IPS DF 6.9 (cell line): ENCODE measurements around the gene TECR.

Experiments
- DNase-seq: peaks from one replicate; pipeline ENCODE4 v3.0.0-alpha.2; 2013; ENCODE audit warnings: low read depth, low spot score
- H3K27ac ChIP-seq: one replicate; pipeline ENCODE4 v1.5.1; 2013; ENCODE audit warnings: low read length, control low read depth
- H3K27me3 ChIP-seq: 2 replicates; pipeline ENCODE4 v1.6.1; 2013; ENCODE audit warnings: mild to moderate bottlenecking, low read length; ENCODE audit not compliant: control insufficient read depth, insufficient read depth
- H3K36me3 ChIP-seq: 2 replicates; pipeline ENCODE4 v1.6.1; 2013; ENCODE audit warnings: low read length; ENCODE audit not compliant: control insufficient read depth, insufficient read depth
- H3K4me1 ChIP-seq: 2 replicates; pipeline ENCODE4 v1.6.1; 2013; ENCODE audit warnings: low read length; ENCODE audit not compliant: control insufficient read depth, insufficient read depth
- H3K4me3 ChIP-seq: 2 replicates; pipeline ENCODE4 v1.5.1; 2013; ENCODE audit warnings: mild to moderate bottlenecking, low read length
- H3K9me3 ChIP-seq: 2 replicates; pipeline ENCODE4 v1.6.1; 2013; ENCODE audit warnings: low read length, inconsistent platforms; ENCODE audit not compliant: control insufficient read depth, insufficient read depth
- WGBS: extraction: QIAGEN DNeasy Blood & Tissue Kit; methylation state at CpG from one replicate; pipeline ENCODE4 v1.1.7; 2013; ENCODE audit warnings: mixed read lengths, missing lambda C conversion rate; ENCODE audit not compliant: insufficient read length, insufficient coverage; 5-methylcytosine and 5-hydroxymethylcytosine counted together

TECR gene

GRCh38 chr19:14519860-14520407 is 9.5 kb upstream of the TECR start:
- no peak overlapping the region for H3K4me3 ChIP-seq
- DNase-seq, result no peak
- H3K36me3 ChIP-seq, result peaks cover 7% of the 10 kb centered on the region
- peaks cover 6% of the 10 kb centered on the region; the same call in 1 of the 2 replicates for H3K4me1 ChIP-seq
- H3K27me3 ChIP-seq, result no peaks in the 10 kb centered on the region
- no CpG with 5 or more reads among the region's 2 CpGs for WGBS
- H3K9me3 ChIP-seq, result no peaks in the 10 kb centered on the region
- H3K27ac ChIP-seq, result no peak overlapping the region

GRCh38 chr19:14520543-14520942 is 8.9 kb upstream of the TECR start:
- DNase-seq, result no peak
- H3K9me3 ChIP-seq, result no peaks in the 10 kb centered on the region
- H3K36me3 ChIP-seq, result peaks cover under 1% of the 10 kb centered on the region; the same call in 1 of the 2 replicates
- peaks cover 6% of the 10 kb centered on the region; the same call in 1 of the 2 replicates for H3K4me1 ChIP-seq
- no peak overlapping the region for H3K4me3 ChIP-seq
- H3K27ac ChIP-seq, result no peak overlapping the region
- WGBS, result no CpG with 5 or more reads among the region's 4 CpGs
- no peaks in the 10 kb centered on the region for H3K27me3 ChIP-seq

GRCh38 chr19:14525729-14526128 is 3.7 kb upstream of the TECR start:
- no CpG with 5 or more reads among the region's 6 CpGs for WGBS
- H3K4me1 ChIP-seq, result no peaks in the 10 kb centered on the region
- DNase-seq, result no peak
- H3K27ac ChIP-seq, result no peak overlapping the region
- no peak overlapping the region for H3K4me3 ChIP-seq
- H3K9me3 ChIP-seq, result no peaks in the 10 kb centered on the region
- no peaks in the 10 kb centered on the region for H3K27me3 ChIP-seq
- no peaks in the 10 kb centered on the region for H3K36me3 ChIP-seq

- DNase-seq, result no peak
- Histone ChIP-seq H3K4me3 (no peak overlapping the region), H3K27me3 (no peaks in the 10 kb centered on the region), H3K9me3 (no peaks in the 10 kb centered on the region), H3K27ac (no peak overlapping the region), H3K36me3 (no peaks in the 10 kb centered on the region), H3K4me1 (no peaks in the 10 kb centered on the region)
- WGBS, result no CpG with 5 or more reads among the region's 4 CpGs
Observed at GRCh38 chr19:14526423-14526822, 3.0 kb upstream of the TECR start.

GRCh38 chr19:14528419-14529253 is 758 bp upstream of the TECR start:
- whole genome bisulfite sequencing, result no CpG with 5 or more reads among the region's 39 CpGs
- H3K27me3 ChIP-seq, result no peaks in the 10 kb centered on the region
- no peaks in the 10 kb centered on the region for H3K36me3 ChIP-seq
- no peak for DNase-seq
- no peak overlapping the region for H3K27ac ChIP-seq
- H3K4me1 ChIP-seq, result no peaks in the 10 kb centered on the region
- H3K9me3 ChIP-seq, result no peaks in the 10 kb centered on the region
- H3K4me3 ChIP-seq, result peak overlapping the region; percentile 42; the same call in 1 of the 2 replicates

GRCh38 chr19:14530005-14530348 is 583 bp downstream of the TECR start:
- Histone ChIP-seq H3K27ac (no peak overlapping the region), H3K4me3 (peak overlapping the region; percentile 58; the same call in 1 of the 2 replicates), H3K4me1 (no peaks in the 10 kb centered on the region), H3K27me3 (no peaks in the 10 kb centered on the region), H3K36me3 (no peaks in the 10 kb centered on the region), H3K9me3 (no peaks in the 10 kb centered on the region)
- DNase-seq, result no peak
- no CpG with 5 or more reads among the region's 18 CpGs for WGBS

GRCh38 chr19:14530506-14530905 is 1.1 kb downstream of the TECR start:
- no CpG with 5 or more reads among the region's 3 CpGs for WGBS
- Histone ChIP-seq H3K27ac (no peak overlapping the region), H3K4me1 (no peaks in the 10 kb centered on the region), H3K36me3 (no peaks in the 10 kb centered on the region), H3K9me3 (no peaks in the 10 kb centered on the region), H3K27me3 (no peaks in the 10 kb centered on the region), H3K4me3 (no peak overlapping the region)
- DNase-seq, result no peak

- Histone ChIP-seq H3K27me3 (no peaks in the 10 kb centered on the region), H3K36me3 (no peaks in the 10 kb centered on the region), H3K4me1 (peaks cover 5% of the 10 kb centered on the region; the same call in 1 of the 2 replicates), H3K9me3 (no peaks in the 10 kb centered on the region), H3K27ac (no peak overlapping the region), H3K4me3 (no peak overlapping the region)
- WGBS, result no CpG with 5 or more reads among the region's 5 CpGs
- DNase-seq, result no peak
Observed at GRCh38 chr19:14533450-14533849, 4.1 kb downstream of the TECR start.

- Histone ChIP-seq H3K27ac (no peak overlapping the region), H3K4me1 (peaks cover 5% of the 10 kb centered on the region; the same call in 1 of the 2 replicates)
- peak; percentile 90 for DNase-seq
Observed at GRCh38 chr19:14536926-14537692, 7.7 kb downstream of the TECR start.

GRCh38 chr19:14540741-14541525 is 11.5 kb downstream of the TECR start:
- no peak overlapping the region for H3K27ac ChIP-seq
- no peaks in the 10 kb centered on the region for H3K27me3 ChIP-seq
- peaks cover 6% of the 10 kb centered on the region; the same call in 1 of the 2 replicates for H3K4me1 ChIP-seq
- no peaks in the 10 kb centered on the region for H3K9me3 ChIP-seq
- H3K4me3 ChIP-seq, result no peak overlapping the region
- DNase-seq, result no peak
- no CpG with 5 or more reads among the region's 19 CpGs for WGBS
- no peaks in the 10 kb centered on the region for H3K36me3 ChIP-seq

More at GRCh38 chr19:14536926-14537692, 7.7 kb downstream of the TECR start:
- Histone ChIP-seq H3K4me3 (no peak overlapping the region; the same call in 1 of the 2 replicates), H3K27me3 (no peaks in the 10 kb centered on the region), H3K9me3 (no peaks in the 10 kb centered on the region), H3K36me3 (no peaks in the 10 kb centered on the region)
- no CpG with 5 or more reads among the region's 24 CpGs for WGBS
